GM21423 (cell line): ENCODE results near the gene CIROP.

Experiments
- ATAC-seq: cut with Tn5 transposase; IDR thresholded peaks from one replicate; pipeline ENCODE4 v1.9.1; 2021; ENCODE audit warnings: mild to moderate bottlenecking, moderate library complexity; ENCODE audit not compliant: unreplicated experiment

The CIROP gene

GRCh38 chr14:23070262-23071129, 34.3 kb downstream of the CIROP start:
- no peak for ATAC-seq

GRCh38 chr14:23069413-23069806, 35.4 kb downstream of the CIROP start:
- ATAC-seq: no peak

GRCh38 chr14:23068789-23069412, 35.9 kb downstream of the CIROP start:
- ATAC-seq: peak; percentile 64

GRCh38 chr14:23067847-23068788, 36.7 kb downstream of the CIROP start:
- no peak for ATAC-seq

GRCh38 chr14:23066855-23067744, 37.7 kb downstream of the CIROP start:
- ATAC-seq: no peak

- ATAC-seq: no peak
These were observed 38.4 kb downstream of the CIROP start for GRCh38 chr14:23066368-23066767.

- no peak for ATAC-seq
These were observed 41.2 kb downstream of the CIROP start for GRCh38 chr14:23063601-23064000.

GRCh38 chr14:23062002-23062401, 42.8 kb downstream of the CIROP start:
- no peak for ATAC-seq

GRCh38 chr14:23060536-23061260, 44.1 kb downstream of the CIROP start:
- ATAC-seq: no peak

- ATAC-seq: no peak
These were observed 45.9 kb downstream of the CIROP start for GRCh38 chr14:23058654-23059504.

- ATAC-seq: peak; percentile 62
These were observed 46.8 kb downstream of the CIROP start for GRCh38 chr14:23057757-23058653.

GRCh38 chr14:23056956-23057756, 47.6 kb downstream of the CIROP start, which contains the start of gene CDH24:
Gene CDH24, minus strand, starts transcription at chr14:23057520. Its CDS starts 1,787 bp downstream, at chr14:23055733.
- ATAC-seq: peak; percentile 63

GRCh38 chr14:23056145-23056955, 48.4 kb downstream of the CIROP start:
- ATAC-seq: peak; percentile 43

GRCh38 chr14:23055621-23056144, 49.1 kb downstream of the CIROP start:
- no peak for ATAC-seq

GRCh38 chr14:23055147-23055550, 49.6 kb downstream of the CIROP start:
- ATAC-seq: no peak
